Astrocyte (in vitro differentiated cells and primary cell): Measurements from ENCODE around the gene GPANK1. TPM values are rescaled to one million over a fixed set of nuclear protein-coding genes. Genes with fewer than 3 reads are reported as not detected.

Source experiments
- DNase-seq: peaks from one replicate; pipeline ENCODE4 v3.0.0-alpha.2; 2010; ENCODE audit warnings: low read depth
- FAIRE-seq: peaks from 2 replicates; lab custom pipeline; 2011; peaks lifted over from hg19 to GRCh38; lab: Jason Lieb, UNC
- H2AFZ ChIP-seq: 2 replicates; pipeline ENCODE4 v1.6.0; 2012; ENCODE audit warnings: low read depth, low read length, inconsistent platforms
- H3K27ac ChIP-seq: 2 replicates; pipeline ENCODE4 v1.5.1; 2011; ENCODE audit warnings: low read depth, low read length, inconsistent platforms
- H3K27me3 ChIP-seq: 2 replicates; pipeline ENCODE4 v1.6.0; 2011; ENCODE audit warnings: low read length, inconsistent platforms; ENCODE audit not compliant: insufficient read depth
- H3K36me3 ChIP-seq: 2 replicates; pipeline ENCODE4 v1.5.1; 2011; ENCODE audit warnings: low read length, inconsistent platforms; ENCODE audit not compliant: insufficient read depth
- H3K4me1 ChIP-seq: 2 replicates; pipeline ENCODE4 v1.5.1; 2011; ENCODE audit warnings: low read length, inconsistent platforms; ENCODE audit not compliant: insufficient read depth
- H3K4me2 ChIP-seq: 2 replicates; pipeline ENCODE4 v1.6.0; 2012; ENCODE audit warnings: low read length, inconsistent platforms
- H3K4me3 ChIP-seq: 2 replicates; pipeline ENCODE4 v1.5.1; 2011; ENCODE audit warnings: low read depth, mild to moderate bottlenecking, low read length, inconsistent platforms; ENCODE audit not compliant: insufficient read depth
- H3K79me2 ChIP-seq: 2 replicates; pipeline ENCODE4 v1.6.0; 2012; ENCODE audit warnings: mild to moderate bottlenecking, low read length, inconsistent platforms; ENCODE audit not compliant: insufficient read depth
- H3K9ac ChIP-seq: 2 replicates; pipeline ENCODE4 v1.6.0; 2012; ENCODE audit warnings: mild to moderate bottlenecking, low read length, inconsistent platforms
- H3K9me3 ChIP-seq: 2 replicates; pipeline ENCODE4 v1.5.1; 2012; ENCODE audit warnings: low read depth, mild to moderate bottlenecking, low read length, inconsistent platforms; ENCODE audit not compliant: insufficient read depth
- H4K20me1 ChIP-seq: 2 replicates; pipeline ENCODE4 v1.6.0; 2012; ENCODE audit warnings: low read length, inconsistent platforms; ENCODE audit not compliant: insufficient read depth
- H3K27ac Mint-ChIP-seq: one replicate; pipeline ENCODE4 v1.8.0; 2021; ENCODE audit warnings: mild to moderate bottlenecking, mixed read lengths; ENCODE audit not compliant: unreplicated experiment
- H3K27me3 Mint-ChIP-seq: one replicate; pipeline ENCODE4 v1.8.0; 2021; ENCODE audit warnings: low read depth, mixed read lengths; ENCODE audit not compliant: unreplicated experiment
- H3K36me3 Mint-ChIP-seq: one replicate; pipeline ENCODE4 v1.8.0; 2021; ENCODE audit warnings: low read depth, mixed read lengths; ENCODE audit not compliant: unreplicated experiment
- H3K4me1 Mint-ChIP-seq: one replicate; pipeline ENCODE4 v1.8.0; 2021; ENCODE audit warnings: low read depth, mixed read lengths; ENCODE audit not compliant: unreplicated experiment
- H3K4me3 Mint-ChIP-seq: one replicate; pipeline ENCODE4 v1.8.0; 2021; ENCODE audit warnings: mild to moderate bottlenecking, moderate library complexity, mixed read lengths; ENCODE audit not compliant: unreplicated experiment
- H3K9me3 Mint-ChIP-seq: one replicate; pipeline ENCODE4 v1.8.0; 2021; ENCODE audit warnings: mild to moderate bottlenecking, mixed read lengths; ENCODE audit not compliant: unreplicated experiment
- CTCF ChIP-seq: IDR thresholded peaks from 2 replicates; pipeline ENCODE4 v1.5.1; 2011; ENCODE audit warnings: low read depth, mild to moderate bottlenecking, inconsistent platforms, low read length, moderate library complexity; ENCODE audit not compliant: insufficient read depth
- EZH2 ChIP-seq: IDR thresholded peaks from 2 replicates; pipeline ENCODE4 v1.6.1; 2012; ENCODE audit warnings: mild to moderate bottlenecking, low read length, inconsistent platforms; ENCODE audit not compliant: insufficient read depth
- total RNA-seq: library from RNA; stranded (reverse); gene quantifications from 2 replicates; pipeline ENCODE4 v1.2.1, GENCODE V29; 2021

The GPANK1 gene
- total RNA-seq, 1 donor from 2014 or later = 13.8 TPM

- peaks cover 14% of the 10 kb centered on the region for H3K36me3 Mint-ChIP-seq
- FAIRE-seq = no peak
- TF ChIP-seq EZH2 = no peak
- TF ChIP-seq CTCF = no peak
- H3K36me3 ChIP-seq = peaks cover 32% of the 10 kb centered on the region
- H3K27me3 ChIP-seq = no peaks in the 10 kb centered on the region
- peak within 1 kb of the TSS; percentile 76 for H2AFZ ChIP-seq
- H3K4me2 ChIP-seq = peak within 1 kb of the TSS; percentile 98
- H3K4me3 ChIP-seq = peak within 1 kb of the TSS; percentile 94
- H3K27ac ChIP-seq = peak within 1 kb of the TSS; percentile 90
- peaks cover 85% of the 10 kb centered on the region for H3K79me2 ChIP-seq
- peak within 1 kb of the TSS; percentile 99 for H3K9ac ChIP-seq
- peaks cover 28% of the 10 kb centered on the region for H3K4me1 ChIP-seq
- no peaks in the 10 kb centered on the region for H3K9me3 Mint-ChIP-seq
- peak within 1 kb of the TSS; percentile 98 for H3K4me3 Mint-ChIP-seq
- peak; percentile 94 for DNase-seq
- H3K27me3 Mint-ChIP-seq = no peaks in the 10 kb centered on the region
- peaks cover 30% of the 10 kb centered on the region for H3K4me1 Mint-ChIP-seq
- peaks cover 32% of the 10 kb centered on the region for H4K20me1 ChIP-seq
- no peaks in the 10 kb centered on the region for H3K9me3 ChIP-seq
- H3K27ac Mint-ChIP-seq = peak within 1 kb of the TSS; percentile 95
These were observed 922 bp upstream of the GPANK1 start, which contains the start of gene CSNK2B for GRCh38 chr6:31665501-31666336. TSS of gene CSNK2B (plus strand) at chr6:31666080. CDS start at chr6:31666832, 752 bp downstream.

- peaks cover 24% of the 10 kb centered on the region for H3K36me3 ChIP-seq
- TF ChIP-seq CTCF = no peak
- no peak for TF ChIP-seq EZH2
- H3K9me3 ChIP-seq = no peaks in the 10 kb centered on the region
- peak overlapping the region; percentile 99 for H3K9ac ChIP-seq
- H3K4me3 ChIP-seq = peak overlapping the region; percentile 94
- H3K4me1 Mint-ChIP-seq = peaks cover 34% of the 10 kb centered on the region
- no peak for FAIRE-seq
- H3K4me1 ChIP-seq = peaks cover 38% of the 10 kb centered on the region
- H3K4me3 Mint-ChIP-seq = peak overlapping the region; percentile 98
- no peaks in the 10 kb centered on the region for H3K9me3 Mint-ChIP-seq
- peaks cover 29% of the 10 kb centered on the region for H4K20me1 ChIP-seq
- H3K27me3 Mint-ChIP-seq = no peaks in the 10 kb centered on the region
- H3K27me3 ChIP-seq = no peaks in the 10 kb centered on the region
- H3K79me2 ChIP-seq = peaks cover 87% of the 10 kb centered on the region
- H3K36me3 Mint-ChIP-seq = peaks cover 14% of the 10 kb centered on the region
- H3K27ac Mint-ChIP-seq = peak overlapping the region; percentile 95
- peak overlapping the region; percentile 57 for H2AFZ ChIP-seq
- peak overlapping the region; percentile 90 for H3K27ac ChIP-seq
- H3K4me2 ChIP-seq = peak overlapping the region; percentile 98
- peak; percentile 74 for DNase-seq
These were observed 622 bp downstream of the GPANK1 start for GRCh38 chr6:31663961-31664789.
